Activated T-cell treated with anti-CD3 and anti-CD28 coated beads for 24 hours (primary cell): ENCODE measurements around the gene PCBP3.

Source experiments
- DNase-seq: peaks from one replicate; pipeline ENCODE4 v3.0.0-alpha.2; 2020; ENCODE audit warnings: low read depth

PCBP3 gene

DNA sequence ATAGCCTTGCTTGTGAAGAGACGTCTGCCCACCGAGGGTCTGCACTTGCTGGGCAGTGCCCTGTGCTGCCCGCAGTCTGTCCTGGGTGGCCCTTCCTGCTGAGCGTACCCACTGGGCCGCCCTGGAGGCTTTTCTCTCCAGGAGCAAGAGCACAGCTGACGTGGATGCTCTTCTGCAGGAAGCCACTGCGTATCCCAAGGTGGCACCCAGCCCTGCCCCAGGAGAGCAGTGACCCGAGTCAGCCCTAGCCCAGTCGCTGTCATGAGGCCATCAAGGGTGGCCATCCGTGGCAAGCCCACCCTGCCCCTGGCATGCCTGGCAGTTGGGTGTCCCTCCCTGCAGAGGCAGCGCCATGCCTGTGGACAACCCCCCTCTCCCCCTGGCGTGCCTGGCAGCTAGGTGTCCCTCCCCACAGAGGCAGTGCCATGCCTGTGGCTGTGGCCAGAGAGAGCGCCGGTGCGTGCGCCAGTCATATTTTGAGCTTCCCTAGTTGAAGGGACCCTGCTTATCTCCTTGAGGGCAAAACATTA, 286.8 kb downstream of the PCBP3 start:
- no peak for DNase-seq

- DNase-seq: no peak
Observed at GRCh38 chr21:45930792-45931191, 287.3 kb downstream of the PCBP3 start.

DNA sequence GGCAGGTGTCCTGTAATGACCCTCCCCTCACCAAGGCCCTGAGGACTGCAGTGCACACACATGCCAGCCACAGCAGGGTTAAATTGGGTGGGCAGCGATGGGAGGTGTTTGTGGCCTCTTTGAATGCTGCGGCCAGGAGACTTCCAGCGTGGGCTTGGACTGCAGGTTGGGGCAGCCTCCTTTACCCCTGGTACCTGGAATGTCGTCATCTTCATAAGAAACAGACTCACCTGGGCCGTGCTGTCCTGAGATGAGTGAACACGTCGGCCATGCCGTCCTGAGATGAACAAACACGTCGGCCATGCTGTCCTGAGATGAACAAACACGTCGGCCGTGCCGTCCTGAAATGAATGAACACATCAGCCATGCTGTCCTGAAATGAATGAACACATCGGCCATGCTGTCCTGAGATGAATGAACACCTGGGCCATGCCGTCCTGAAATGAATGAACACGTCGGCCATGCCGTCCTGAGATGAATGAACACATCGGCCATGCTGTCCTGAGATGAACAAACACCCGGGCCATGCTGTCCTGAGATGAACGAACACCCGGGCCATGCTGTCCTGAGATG, 288.0 kb downstream of the PCBP3 start:
- DNase-seq: no peak

- no peak for DNase-seq
Observed at GRCh38 chr21:45932922-45933502, 289.5 kb downstream of the PCBP3 start.

- no peak for DNase-seq
Observed at GRCh38 chr21:45934085-45934484, 290.6 kb downstream of the PCBP3 start.

- no peak for DNase-seq
Observed at GRCh38 chr21:45934554-45934953, 291.0 kb downstream of the PCBP3 start.

- no peak for DNase-seq
Observed at GRCh38 chr21:45935628-45936027, 292.1 kb downstream of the PCBP3 start.

DNA sequence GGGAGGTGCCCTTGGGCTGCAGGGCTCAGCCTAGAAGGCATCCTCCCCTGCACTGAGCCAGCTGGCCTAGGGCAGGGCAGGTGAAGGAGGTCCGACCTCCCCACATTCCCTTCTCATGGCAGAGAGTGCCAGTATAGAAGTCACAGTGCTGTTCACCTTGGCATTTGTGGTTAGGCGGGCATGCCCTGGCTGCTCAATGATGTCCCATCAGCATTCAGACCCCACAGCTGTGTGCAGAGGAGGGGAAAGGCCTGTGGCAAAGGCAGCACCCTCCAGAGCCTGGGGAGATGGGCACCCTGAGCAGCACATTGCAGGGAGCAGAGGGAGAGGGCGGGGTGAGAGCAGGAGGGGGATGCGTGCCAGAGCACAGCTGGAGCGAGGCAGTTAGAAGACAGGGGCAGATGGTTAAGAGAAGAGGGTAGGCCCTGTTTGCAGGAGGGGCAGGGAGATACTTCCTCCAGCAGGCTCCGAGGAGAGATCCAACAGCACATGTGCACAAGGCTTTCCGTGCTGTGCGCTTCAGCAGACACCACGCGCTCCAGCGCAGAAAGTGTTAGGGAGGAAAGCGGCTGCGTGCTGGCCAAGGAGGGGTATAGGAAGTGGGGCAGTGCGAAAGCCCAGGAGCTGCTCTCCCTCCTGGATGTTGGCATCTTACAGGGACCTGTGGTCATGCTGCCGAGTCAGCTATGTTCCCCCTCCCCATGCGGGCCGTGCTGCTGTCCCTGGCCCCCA, 294.4 kb downstream of the PCBP3 start:
- no peak for DNase-seq

GRCh38 chr21:45938453-45938755, 294.9 kb downstream of the PCBP3 start:
- no peak for DNase-seq

- no peak for DNase-seq
Observed at GRCh38 chr21:45938811-45939520, 295.4 kb downstream of the PCBP3 start.

GRCh38 chr21:45939521-45940045, 296.1 kb downstream of the PCBP3 start:
- no peak for DNase-seq

- DNase-seq: no peak
Observed at GRCh38 chr21:45940091-45940490, 296.6 kb downstream of the PCBP3 start.

DNA sequence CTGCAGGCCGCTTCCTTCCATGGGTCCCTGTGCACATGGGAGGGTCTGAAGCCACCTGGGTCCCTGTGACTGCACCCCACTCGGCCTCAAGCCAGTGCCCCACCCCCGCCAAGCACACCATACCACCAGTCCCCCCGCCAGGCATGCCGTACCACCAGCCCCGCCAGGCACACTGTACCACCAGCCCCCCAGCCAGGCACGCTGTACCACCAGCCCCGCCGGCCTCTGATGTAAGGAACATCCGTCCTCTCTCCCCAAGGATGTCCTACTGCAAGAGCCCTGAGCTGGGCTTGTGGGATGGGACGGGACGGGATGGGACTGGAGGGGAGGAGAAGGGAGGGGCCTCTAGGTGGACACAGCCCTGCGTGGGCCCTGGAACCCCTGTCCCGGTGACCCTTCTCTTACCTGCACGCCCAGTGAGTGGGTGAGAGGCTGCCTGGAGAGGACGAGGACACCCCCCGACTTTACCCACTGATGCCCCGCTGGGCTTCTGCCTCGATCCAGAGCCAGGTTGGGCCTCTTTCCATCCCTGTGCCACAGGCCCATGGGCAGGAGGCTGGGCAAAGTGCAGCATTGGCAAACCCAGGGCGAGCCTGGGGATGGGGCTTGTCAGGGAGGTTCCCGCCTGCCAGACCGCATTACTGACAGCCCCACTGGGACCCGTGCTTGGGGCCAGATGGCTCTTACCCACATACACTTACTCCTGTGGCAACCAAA, 297.3 kb downstream of the PCBP3 start:
- DNase-seq: no peak

DNA sequence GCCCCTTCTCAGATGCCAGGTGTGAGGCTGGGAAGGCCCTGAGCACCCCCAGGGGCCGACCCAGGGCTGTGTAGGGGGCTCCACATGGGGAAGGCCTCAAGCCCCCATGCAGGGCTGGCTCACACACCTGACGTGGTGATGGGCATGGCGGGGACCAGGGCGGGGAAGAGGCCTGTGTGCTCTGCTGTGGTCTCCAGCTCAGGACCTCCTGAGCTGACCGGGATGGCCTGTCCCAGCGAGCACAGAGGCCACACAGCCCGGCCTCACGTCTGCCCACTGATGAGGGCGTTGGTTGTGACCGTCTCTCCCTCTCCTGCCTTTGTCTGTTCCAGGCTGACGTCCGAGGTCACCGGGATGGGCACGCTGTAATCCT, 297.8 kb downstream of the PCBP3 start:
- DNase-seq: no peak

DNA sequence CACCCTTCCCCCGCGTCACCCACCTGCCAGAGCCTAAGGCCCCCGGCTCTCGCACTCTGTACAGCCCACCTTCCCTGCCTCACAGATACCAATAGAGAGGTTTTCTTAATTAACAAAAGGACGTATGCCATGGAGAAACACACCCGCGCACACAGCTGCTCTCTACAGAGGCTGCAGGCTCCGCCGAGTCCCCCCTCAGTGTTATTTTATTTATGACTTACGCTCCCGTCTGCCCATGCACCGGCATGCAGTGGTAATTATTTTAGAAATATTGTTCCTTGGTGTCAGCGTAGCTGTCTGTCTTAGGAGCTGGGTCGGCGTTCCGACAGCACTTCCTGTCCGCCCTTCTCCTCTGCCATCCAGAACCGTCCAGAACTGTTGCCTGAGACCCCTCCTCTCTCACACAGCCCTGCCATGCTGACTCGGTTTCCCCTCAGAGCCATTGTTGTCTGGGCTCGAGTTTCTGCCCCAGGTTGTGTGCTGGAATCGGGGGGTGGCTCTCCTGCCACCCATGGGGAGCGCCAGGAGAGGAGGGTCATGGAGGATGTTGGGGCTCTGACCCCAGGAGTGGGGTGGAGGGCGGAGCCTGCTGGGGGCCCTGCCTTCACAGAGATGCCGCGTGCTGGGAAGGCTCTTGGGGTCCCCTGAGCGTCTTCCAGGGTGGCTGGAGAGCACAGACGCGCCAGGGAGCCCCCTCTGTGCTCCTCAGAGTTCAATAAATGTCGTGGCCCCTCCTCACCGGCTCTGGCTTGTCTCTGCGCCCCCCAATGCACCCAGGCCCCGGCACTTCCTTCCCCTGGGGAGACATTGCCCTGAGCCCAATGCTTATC, 298.4 kb downstream of the PCBP3 start:
- DNase-seq: no peak

GRCh38 chr21:45942755-45943629, 299.5 kb downstream of the PCBP3 start:
- DNase-seq: no peak

DNA sequence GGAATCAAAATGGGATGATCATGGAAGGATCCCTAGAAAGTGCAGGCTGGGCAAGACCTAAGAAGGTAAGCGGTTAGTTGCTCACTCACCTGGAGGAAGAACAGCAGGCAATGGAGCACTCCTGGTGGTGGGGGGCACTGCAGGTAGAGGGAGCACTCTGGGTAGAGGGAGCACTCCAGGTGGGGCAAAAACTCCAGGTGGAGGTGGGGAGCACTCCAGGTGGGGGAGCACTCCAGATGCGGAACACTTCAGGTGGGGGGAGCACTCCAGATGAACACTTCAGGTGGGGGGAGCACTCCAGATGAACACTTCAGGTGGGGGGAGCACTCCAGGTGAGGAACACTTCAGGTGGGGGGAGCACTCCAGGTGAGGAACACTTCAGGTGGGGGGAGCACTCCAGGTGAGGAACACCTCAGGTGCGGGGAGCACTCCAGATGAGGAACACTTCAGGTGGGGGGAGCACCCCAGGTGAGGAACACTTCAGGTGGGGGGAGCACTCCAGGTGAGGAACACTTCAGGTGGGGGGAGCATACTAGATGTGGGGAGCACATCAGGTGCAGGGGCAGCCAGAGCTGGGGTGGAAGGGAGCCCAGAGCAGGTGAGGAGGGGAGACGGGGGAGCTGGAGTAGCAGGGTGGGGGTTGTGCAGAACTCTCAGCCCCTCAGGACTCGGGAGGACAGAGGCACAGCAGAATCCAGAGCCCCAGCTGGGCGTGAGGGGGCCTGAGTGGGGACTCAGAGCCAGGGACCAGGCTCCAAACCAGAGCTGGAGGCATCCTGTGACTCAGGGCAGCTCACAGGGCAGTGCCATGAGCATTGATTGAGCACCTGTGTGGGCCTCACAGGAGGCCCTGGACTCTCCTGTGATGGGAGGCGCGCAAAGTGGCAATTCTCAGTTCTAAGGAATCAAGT, 300.4 kb downstream of the PCBP3 start:
- no peak for DNase-seq

DNA sequence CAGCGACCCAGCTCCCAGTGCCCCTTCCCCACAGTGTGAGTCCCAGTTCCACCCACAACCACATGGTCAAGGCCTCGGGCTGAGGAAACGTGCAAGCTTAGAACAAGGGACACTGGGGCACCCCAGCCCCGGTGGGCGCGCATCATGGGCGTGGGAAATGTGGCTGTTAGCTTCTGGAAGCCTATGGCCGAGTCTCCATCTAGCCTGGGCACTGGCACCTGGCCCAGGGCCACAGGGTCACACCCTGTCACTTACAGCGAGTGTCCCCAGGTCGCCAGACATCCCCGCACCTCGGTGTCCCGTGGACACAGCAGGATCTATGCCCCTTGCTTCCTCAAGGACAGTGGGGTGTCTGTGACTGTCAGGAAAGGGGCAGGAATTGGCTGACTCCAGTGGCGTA, 301.1 kb downstream of the PCBP3 start:
- no peak for DNase-seq
